Globus pallidus (tissue), 1 donor: ENCODE results near the gene NMD3.
"Not testable (repeated sequence)": the region's sequence is repeated elsewhere in the genome, so short reads cannot be mapped to it uniquely, and the experiment has no call there.

Source experiments
- DNase-seq: peaks from one replicate; pipeline ENCODE4 v3.0.0-alpha.2; 2015; ENCODE audit warnings: low spot score

Gene NMD3

DNA sequence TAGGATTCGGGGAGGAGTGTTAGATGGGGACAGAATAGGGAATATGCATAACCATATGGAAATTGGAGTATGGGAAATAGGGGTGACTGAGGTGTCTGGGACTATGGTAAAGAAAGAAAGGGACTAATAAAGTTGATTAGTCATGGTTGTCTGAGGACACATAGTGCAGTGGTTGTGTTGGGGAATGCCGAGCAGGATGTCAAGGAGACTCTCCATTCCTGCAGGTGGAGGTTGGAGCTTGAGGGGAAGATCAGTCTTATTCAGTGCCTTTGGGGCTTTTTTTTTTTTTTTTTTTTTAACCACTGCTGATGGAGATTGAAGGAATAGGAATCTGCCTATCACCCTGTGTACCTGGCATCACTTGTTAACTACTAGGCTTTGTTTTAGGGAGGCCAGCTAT is 10.8 kb downstream of the NMD3 start:
- DNase-seq = no peak

GRCh38 chr3:161233557-161233956 is 12.4 kb downstream of the NMD3 start:
- DNase-seq = no peak

GRCh38 chr3:161236240-161236639 is 15.1 kb downstream of the NMD3 start:
- DNase-seq = no peak

- no peak for DNase-seq
Measured at GRCh38 chr3:161239700-161240099, 18.6 kb downstream of the NMD3 start.

- DNase-seq = no peak
Measured at GRCh38 chr3:161244538-161244937, 23.4 kb downstream of the NMD3 start.

GRCh38 chr3:161247049-161247448 is 25.9 kb downstream of the NMD3 start:
- no peak for DNase-seq

DNA sequence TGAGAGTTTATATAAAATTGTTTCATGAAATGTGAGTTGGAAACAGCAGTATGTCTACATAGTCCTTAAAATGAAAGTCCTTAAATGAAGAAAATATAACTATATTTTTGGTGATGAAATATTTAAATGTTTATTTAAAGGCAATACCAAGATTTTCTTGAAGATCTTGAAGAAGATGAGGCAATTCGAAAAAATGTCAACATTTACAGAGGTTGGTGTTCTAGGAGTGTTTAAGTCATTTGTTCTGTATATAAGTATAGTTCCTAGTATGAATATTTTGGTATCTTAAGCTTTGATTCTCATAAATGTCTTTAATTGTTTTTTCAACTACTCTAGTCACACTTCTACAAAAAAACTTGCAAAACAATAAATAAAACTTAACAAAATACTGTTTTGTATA is 29.0 kb downstream of the NMD3 start:
- no peak for DNase-seq

- no peak for DNase-seq
Measured at GRCh38 chr3:161251716-161252115, 30.6 kb downstream of the NMD3 start.

GRCh38 chr3:161252143-161252542 is 31.0 kb downstream of the NMD3 start:
- DNase-seq = no peak

DNA sequence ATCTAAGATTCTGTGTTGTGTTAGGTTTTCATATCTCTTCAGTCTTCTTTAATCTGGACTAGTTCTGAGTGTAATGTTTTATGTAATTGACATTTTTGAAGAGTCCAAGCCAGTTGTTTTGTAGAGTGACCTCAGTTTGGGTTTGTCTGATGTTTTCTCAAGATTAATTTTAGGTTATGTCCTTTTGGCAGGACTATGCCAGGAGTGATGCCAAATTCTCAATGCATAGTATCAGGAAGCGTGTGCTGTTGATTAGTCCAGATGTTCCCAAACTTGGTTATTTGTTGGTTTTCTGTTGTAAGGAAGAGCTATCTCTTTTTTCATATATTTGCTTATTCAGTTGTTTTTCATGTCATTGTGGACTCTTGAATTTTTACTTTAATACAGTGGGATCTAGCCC is 32.6 kb downstream of the NMD3 start:
- no peak for DNase-seq

- no peak for DNase-seq
Measured at GRCh38 chr3:161254861-161255260, 33.8 kb downstream of the NMD3 start.

- no peak for DNase-seq
Measured at GRCh38 chr3:161263057-161263456, 41.9 kb downstream of the NMD3 start.

DNA sequence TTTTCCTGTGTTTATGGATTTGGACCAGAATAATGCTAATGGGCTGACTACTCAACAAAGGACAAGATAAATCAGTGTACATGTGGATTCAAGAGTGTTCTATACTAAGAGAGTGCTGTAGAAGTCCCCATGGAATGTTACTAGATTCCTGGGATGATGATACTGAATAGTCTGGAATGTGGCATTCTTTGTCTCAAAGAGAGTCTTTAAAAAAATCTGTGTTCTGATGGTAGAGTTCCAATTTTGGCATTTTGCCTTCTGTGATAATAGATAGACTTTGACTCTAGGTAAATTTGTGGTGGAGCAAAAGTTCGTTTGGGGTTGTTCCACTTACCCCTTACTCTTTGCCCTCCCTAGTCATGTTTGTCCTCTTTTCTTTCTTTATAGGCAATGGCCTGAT is 43.7 kb downstream of the NMD3 start:
- DNase-seq = no peak

DNA sequence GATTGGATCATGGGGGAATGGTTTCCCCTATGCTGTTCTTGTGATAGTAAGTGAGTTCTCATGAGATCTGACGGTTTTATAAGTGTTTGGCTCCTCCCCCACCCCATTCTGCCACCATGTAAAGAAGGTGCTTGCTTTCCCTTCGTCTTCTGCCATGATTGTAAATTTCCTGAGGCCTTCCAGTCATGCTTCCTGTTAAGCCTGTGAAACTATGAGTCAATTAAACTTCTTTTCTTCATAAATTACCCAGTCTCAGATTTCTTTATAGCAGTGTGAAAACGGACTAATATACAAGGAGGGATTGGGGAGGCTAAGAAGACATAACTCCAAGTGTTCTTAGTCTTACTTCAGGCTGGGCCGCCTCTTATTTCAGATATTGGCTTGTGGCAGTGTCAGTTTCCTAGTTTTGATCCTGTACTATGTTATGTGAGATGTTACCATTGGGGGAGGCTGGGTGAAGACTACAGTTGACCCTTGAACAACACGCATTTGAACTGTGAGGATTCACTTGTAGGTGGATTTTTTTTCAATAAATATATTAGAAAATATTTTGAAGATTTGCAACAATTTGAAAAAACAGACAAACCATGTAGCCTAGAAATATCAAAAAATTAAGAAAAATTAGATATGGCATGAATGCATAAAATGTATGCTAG is 44.9 kb downstream of the NMD3 start:
- DNase-seq = no peak

- DNase-seq = no peak
Measured at GRCh38 chr3:161266731-161267150, 45.6 kb downstream of the NMD3 start.

- DNase-seq = no peak
Measured at GRCh38 chr3:161267646-161268045, 46.5 kb downstream of the NMD3 start.

DNA sequence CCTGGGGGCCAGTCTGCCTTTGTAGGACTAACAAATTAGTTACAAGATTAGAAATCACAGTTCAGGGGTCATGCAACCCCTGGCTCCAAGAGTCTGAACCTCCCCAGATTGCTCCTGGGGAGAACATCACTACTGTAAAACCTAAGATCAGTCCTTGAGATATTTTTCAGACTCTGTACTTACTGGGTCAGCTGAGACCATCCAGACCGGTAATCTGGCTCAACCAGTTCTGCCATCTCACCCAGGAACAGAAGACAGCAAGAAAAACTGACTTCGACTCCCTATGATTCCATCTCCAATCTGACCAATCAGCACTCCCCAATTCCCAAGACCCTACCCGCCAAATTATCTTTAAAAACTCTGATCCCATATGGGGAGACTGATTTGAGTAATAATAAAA is 47.5 kb downstream of the NMD3 start:
- DNase-seq = no peak

- DNase-seq = no peak
Measured at GRCh38 chr3:161270991-161271390, 49.9 kb downstream of the NMD3 start.

DNA sequence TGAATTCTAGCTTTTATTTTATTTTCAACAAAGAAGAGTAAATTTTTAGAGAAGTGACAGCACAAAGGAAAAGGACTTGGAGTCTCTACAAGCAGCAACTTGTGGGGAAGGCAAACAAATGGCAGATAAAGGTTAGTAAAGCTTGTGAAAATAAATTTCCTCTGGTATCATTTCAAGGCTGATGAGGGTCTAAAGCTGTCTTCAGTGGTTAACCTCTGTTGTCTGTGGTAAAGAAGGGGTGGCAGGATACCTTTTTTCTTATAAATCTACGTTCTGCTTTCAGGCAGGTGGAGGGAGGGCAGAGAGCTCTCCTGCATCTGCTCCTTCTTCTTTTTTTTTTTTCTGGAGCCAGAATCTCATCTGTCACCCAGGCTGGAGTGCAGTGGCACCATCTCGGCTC is 50.5 kb downstream of the NMD3 start:
- DNase-seq = no peak

DNA sequence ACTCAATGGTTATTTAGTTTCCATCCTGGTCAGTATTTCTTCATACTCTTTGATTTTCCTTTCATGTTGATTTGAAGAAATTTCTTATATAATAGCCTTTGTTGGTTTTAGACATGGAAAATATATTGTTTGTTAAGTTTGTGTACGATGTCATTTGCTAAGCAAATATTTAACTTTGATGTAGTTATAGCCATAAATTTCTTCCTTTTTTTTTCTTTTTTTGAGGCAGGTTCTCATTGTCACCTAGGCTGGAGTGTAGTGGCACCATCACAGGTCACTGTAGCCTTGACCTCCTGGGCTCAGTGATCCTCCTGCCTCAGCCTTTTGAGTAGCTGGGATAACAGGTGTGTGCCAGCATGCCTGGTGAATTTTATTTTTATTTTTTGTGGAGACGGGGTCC is 51.4 kb downstream of the NMD3 start:
- no peak for DNase-seq

DNA sequence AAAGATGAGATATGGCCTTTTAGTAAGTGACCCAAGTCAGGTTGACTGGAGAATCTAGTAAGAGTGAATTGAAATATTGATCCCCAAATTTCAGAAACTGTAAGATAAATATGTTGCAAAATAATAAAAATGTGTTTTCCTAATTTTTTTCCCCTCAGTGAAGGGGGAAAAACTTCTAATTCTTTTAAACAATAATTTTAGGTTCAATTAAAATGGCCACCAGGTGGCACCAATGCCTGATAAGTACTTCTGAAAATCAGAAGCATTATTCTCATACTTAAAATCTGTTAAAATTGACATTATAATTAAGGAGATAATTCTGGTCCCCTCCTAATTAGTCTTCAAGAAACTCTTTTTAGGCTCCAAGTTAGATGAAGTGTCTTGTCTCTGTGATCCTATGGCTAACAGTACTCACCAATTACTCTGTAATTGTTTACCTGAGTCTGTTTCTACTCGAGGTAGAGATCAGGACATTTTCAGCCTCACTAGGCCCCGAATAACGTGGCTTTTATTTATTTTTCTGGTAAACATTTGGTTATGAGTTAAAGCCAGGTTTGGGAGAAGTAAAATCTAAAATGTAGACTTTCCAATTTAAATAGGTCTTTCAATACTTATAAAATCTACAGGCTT is 52.6 kb downstream of the NMD3 start:
- DNase-seq = peak; percentile 14

GRCh38 chr3:161274691-161275298 is 53.7 kb downstream of the NMD3 start:
- peak; percentile 30 for DNase-seq

DNA sequence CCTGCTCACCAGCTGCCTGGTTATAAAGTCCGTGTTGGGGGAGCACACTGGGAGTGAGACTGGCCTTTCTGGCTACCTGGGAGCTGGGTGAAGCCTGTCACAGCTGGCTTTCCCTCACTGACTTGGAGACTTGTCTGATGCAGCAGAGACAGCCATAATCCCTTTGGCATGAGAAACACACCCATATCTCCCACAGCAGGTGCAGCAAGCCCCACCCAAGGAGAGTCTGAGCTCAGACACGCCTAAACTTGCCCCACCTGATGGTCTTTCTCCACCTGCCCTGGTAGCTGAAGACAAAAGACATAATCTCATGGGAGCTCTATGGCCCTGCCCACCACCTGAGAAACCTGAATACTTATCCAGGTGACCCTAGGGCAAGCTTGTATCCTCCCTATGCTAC is 54.8 kb downstream of the NMD3 start:
- no peak for DNase-seq

DNA sequence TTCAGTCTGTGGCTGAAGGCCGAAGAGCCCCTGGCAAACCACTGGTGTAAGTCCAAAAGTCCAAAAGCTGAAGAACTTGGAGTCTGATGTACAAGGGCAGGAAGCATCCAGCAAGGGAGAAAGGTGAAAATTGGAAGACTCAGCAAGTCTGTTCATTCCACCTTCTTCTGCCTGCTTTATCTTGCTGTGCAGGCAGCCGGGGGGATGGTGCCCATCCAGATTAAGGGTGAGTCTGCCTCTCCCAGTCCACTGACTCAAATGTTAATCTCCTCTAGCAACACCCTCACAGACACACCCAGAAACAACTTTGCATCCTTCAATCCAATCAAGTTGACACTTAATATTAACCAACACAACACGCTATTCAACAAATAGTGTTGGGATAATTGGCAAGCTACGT is 61.3 kb downstream of the NMD3 start:
- DNase-seq = not testable (repeated sequence)
